Fibroblast of lung (primary cell): ENCODE data around the gene KLHL25. TPM values are rescaled to one million over a fixed set of nuclear protein-coding genes. Genes with fewer than 3 reads are reported as not detected.
"Not testable (repeated sequence)": the region's sequence is repeated elsewhere in the genome, so short reads cannot be mapped to it uniquely, and the experiment has no call there.

Source experiments
- DNase-seq, 2 donors: peaks; one replicate each; pipeline versions ENCODE4 v3.0.0 to v3.0.0-alpha.2; 2010; ENCODE audit warnings: low read depth in 2 of 2
- H2AFZ ChIP-seq: 2 replicates; pipeline ENCODE4 v1.5.1; 2012; ENCODE audit warnings: low read length, control low read depth, inconsistent platforms
- H3K27ac ChIP-seq: 2 replicates; pipeline ENCODE4 v1.5.1; 2011; ENCODE audit warnings: low read length, control low read depth; ENCODE audit not compliant: insufficient read depth
- H3K27me3 ChIP-seq: 2 replicates; pipeline ENCODE4 v1.5.1; 2011; ENCODE audit warnings: mild to moderate bottlenecking, low read length; ENCODE audit not compliant: control insufficient read depth, insufficient read depth
- H3K36me3 ChIP-seq: 2 replicates; pipeline ENCODE4 v1.5.1; 2011; ENCODE audit warnings: low read length; ENCODE audit not compliant: control insufficient read depth, insufficient read depth
- H3K4me1 ChIP-seq: 2 replicates; pipeline ENCODE4 v1.5.1; 2011; ENCODE audit warnings: low read length; ENCODE audit not compliant: control insufficient read depth, insufficient read depth; ENCODE audit errors: extremely low read depth
- H3K4me2 ChIP-seq: 2 replicates; pipeline ENCODE4 v1.5.1; 2011; ENCODE audit warnings: low read length, control low read depth; ENCODE audit not compliant: insufficient read depth; ENCODE audit errors: extremely low read depth
- H3K4me3 ChIP-seq, 4 experiments: fragments of 200-600 bp in 1 of 4; sonication (generic) in 1 of 4; replicated peaks in 1 of 4; 2 replicates each; pipeline ENCODE4 v1.5.1; 2011 to 2016; ENCODE audit warnings: low read length in 4 of 4, low read depth in 3 of 4, mild to moderate bottlenecking in 3 of 4, control low read depth in 2 of 4, inconsistent platforms in 1 of 4, mixed read lengths in 1 of 4; ENCODE audit not compliant: insufficient read depth in 1 of 4; ENCODE audit errors: control extremely low read depth in 1 of 4
- H3K79me2 ChIP-seq: 2 replicates; pipeline ENCODE4 v1.5.1; 2012; ENCODE audit warnings: mild to moderate bottlenecking, low read length, inconsistent platforms; ENCODE audit not compliant: control insufficient read depth, insufficient read depth
- H3K9ac ChIP-seq: 2 replicates; pipeline ENCODE4 v1.5.1; 2011; ENCODE audit warnings: mild to moderate bottlenecking, low read length, control low read depth; ENCODE audit not compliant: insufficient read depth
- H3K9me3 ChIP-seq: 2 replicates; pipeline ENCODE4 v1.5.1; 2012; ENCODE audit warnings: low read depth, low read length; ENCODE audit not compliant: control insufficient read depth, insufficient read depth
- H4K20me1 ChIP-seq: 2 replicates; pipeline ENCODE4 v1.5.1; 2011; ENCODE audit warnings: low read length; ENCODE audit not compliant: control insufficient read depth, insufficient read depth; ENCODE audit errors: extremely low read depth
- EZH2 ChIP-seq: IDR thresholded peaks from 2 replicates; pipeline ENCODE4 v1.5.1; 2012; ENCODE audit warnings: low read length, control low read depth, mild to moderate bottlenecking; ENCODE audit errors: missing control alignments
- polyA plus RNA-seq, 2 donors: library from polyadenylated mRNA; depleted of rRNA in 1 of 2; stranded (reverse) in 1 of 2; unstranded in 1 of 2; fragments of >200 nt; gene quantifications; 2 replicates each; pipeline ENCODE4 v1.2.1, GENCODE V29; 2011 to 2012; ENCODE audit warnings: missing spikeins in 1 of 2
- total RNA-seq: library from RNA; depleted of rRNA; stranded (reverse); fragments of >200 nt; gene quantifications from 2 replicates; pipeline ENCODE4 v1.2.1, GENCODE V29; 2014
- TF ChIP-seq, protein P1 (sequence below), 2 donors: IDR thresholded peaks in 1 of 2; conservative IDR thresholded peaks in 1 of 2; 1 replicate in 1 of 2; 2 replicates in 1 of 2; pipeline ENCODE4 v1.5.1; 2011 to 2012; ENCODE audit warnings: low read length in 2 of 2, control low read depth in 1 of 2, inconsistent platforms in 1 of 2, low read depth in 1 of 2, mild to moderate bottlenecking in 1 of 2

The KLHL25 gene
- total and polyA plus RNA-seq, 2 donors (not counting 1 experiment from before 2014, with no cell fraction given), result 1.4 to 5.4 TPM

DNA sequence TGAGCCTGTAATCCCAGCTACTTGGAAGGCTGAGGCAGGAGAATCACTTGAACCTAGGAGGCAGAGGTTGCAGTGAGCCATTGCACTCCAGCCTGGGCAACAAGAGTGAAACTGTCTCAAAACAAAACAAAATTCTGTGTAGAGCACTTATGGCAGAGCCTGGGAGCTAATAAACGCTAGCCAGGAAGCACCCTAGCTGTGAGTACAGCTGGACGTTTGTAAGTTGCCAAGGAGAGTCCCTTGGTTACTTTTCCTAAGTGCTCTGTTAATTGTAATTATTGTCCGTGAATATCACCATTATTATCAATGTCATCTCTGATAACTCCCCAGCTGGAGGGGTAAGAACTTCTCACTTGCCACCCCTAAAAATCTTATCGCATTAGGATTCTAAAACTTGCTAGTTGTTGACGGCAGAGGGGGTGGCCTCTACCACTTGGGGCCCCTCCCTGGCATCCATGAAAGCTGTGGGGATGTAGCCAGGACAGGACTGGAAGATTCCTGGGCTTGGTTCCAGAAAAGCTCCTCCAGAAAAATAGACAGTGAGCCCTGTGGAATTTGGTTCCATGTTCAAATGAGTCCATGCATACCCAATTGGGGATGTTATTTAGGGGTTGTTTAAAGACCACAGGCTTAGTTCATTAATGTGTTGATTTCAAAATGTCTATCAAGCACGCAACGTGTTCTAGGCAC is 9.9 kb upstream of the KLHL25 start:
- H3K9ac ChIP-seq, result no peak overlapping the region
- no peak overlapping the region for H3K27ac ChIP-seq
- no peak for DNase-seq
- no peaks in the 10 kb centered on the region for H3K79me2 ChIP-seq
- no peaks in the 10 kb centered on the region for H3K9me3 ChIP-seq
- H3K4me1 ChIP-seq, result no peaks in the 10 kb centered on the region
- H3K4me2 ChIP-seq, result no peak overlapping the region
- H2AFZ ChIP-seq, result no peak overlapping the region
- no peaks in the 10 kb centered on the region for H3K36me3 ChIP-seq
- no peak for TF ChIP-seq EZH2
- TF ChIP-seq, protein P1, sequence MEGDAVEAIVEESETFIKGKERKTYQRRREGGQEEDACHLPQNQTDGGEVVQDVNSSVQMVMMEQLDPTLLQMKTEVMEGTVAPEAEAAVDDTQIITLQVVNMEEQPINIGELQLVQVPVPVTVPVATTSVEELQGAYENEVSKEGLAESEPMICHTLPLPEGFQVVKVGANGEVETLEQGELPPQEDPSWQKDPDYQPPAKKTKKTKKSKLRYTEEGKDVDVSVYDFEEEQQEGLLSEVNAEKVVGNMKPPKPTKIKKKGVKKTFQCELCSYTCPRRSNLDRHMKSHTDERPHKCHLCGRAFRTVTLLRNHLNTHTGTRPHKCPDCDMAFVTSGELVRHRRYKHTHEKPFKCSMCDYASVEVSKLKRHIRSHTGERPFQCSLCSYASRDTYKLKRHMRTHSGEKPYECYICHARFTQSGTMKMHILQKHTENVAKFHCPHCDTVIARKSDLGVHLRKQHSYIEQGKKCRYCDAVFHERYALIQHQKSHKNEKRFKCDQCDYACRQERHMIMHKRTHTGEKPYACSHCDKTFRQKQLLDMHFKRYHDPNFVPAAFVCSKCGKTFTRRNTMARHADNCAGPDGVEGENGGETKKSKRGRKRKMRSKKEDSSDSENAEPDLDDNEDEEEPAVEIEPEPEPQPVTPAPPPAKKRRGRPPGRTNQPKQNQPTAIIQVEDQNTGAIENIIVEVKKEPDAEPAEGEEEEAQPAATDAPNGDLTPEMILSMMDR (conservative IDR thresholded peaks at IDR 0.05 in 1 of 2, IDR thresholded peaks at IDR 0.05 in 1 of 2; ENCODE audit: low read depth in 1 of 2, low read length in 2 of 2), result no peak
- H3K27me3 ChIP-seq, result no peaks in the 10 kb centered on the region
- H4K20me1 ChIP-seq, result no peaks in the 10 kb centered on the region
- no peak overlapping the region for H3K4me3 ChIP-seq

DNA sequence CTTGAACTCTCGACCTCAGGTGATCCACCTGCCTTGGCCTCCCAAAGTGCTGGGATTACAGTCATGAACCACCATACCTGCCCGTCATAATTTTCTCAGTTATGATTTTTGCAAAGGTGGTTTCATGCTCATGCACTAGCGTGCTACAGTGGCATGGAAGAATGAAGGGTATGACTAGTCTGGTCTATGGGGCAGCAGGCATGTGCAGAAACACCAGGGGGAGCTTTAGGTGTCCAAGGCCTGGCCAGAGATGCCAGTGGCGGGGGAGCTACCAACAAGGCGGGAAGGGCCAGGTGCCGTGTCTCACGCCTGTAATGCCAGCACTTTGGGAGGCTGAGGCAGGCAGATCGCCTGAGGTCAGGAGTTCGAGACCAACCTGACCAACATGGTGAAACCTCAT is 7.9 kb upstream of the KLHL25 start:
- not testable (repeated sequence) for H3K27me3 ChIP-seq, H3K9me3 ChIP-seq, H3K27ac ChIP-seq, H3K4me3 ChIP-seq, DNase-seq, H3K4me2 ChIP-seq, H3K4me1 ChIP-seq, H3K36me3 ChIP-seq, H3K9ac ChIP-seq, H4K20me1 ChIP-seq, H3K79me2 ChIP-seq, H2AFZ ChIP-seq
- TF ChIP-seq, protein P1 (conservative IDR thresholded peaks at IDR 0.05 in 1 of 2, IDR thresholded peaks at IDR 0.05 in 1 of 2; ENCODE audit: low read depth in 1 of 2, low read length in 2 of 2), result peak in 1 of 2 donors; percentile 22

DNA sequence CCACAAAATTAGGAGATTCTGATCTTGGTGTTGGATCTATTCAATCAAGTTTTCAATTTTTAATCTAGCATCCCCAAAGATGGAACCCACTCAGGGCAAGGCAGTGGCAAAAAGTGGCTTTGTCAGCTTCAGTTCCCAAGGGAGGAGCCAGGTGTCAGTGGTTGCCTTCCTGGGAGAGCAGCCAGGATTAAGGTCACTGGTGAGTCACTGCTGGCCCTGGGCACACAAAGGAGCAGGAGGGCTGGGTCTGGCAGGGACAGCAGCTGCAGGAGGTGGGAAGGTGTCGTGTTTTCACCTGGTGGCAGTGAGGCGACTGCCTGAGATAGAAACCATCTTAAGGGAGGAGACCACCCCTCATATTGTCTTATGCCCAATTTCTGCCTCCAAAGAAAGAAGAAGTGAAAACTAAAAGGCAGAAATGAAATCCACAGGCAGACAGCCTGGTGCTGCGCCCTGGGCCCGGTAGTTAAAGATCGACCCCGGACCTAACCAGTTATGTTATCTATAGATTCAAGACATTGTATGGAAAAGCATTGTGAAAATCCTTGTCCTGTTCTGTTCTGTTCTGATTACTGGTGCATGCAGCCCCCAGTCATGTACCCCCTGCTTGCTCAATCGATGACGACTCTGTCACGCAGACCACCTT is 5.9 kb upstream of the KLHL25 start:
- TF ChIP-seq, protein P1 (conservative IDR thresholded peaks at IDR 0.05 in 1 of 2, IDR thresholded peaks at IDR 0.05 in 1 of 2; ENCODE audit: low read depth in 1 of 2, low read length in 2 of 2), result no peak
- no peak for TF ChIP-seq EZH2
- no peaks in the 10 kb centered on the region for H3K4me1 ChIP-seq
- H2AFZ ChIP-seq, result no peak overlapping the region
- H3K4me2 ChIP-seq, result no peak overlapping the region
- peak; percentile 47 to 66 for DNase-seq
- no peak overlapping the region for H3K4me3 ChIP-seq
- H4K20me1 ChIP-seq, result no peaks in the 10 kb centered on the region
- no peak overlapping the region for H3K9ac ChIP-seq
- no peaks in the 10 kb centered on the region for H3K36me3 ChIP-seq
- H3K9me3 ChIP-seq, result no peaks in the 10 kb centered on the region
- no peaks in the 10 kb centered on the region for H3K79me2 ChIP-seq
- H3K27ac ChIP-seq, result no peak overlapping the region
- peaks cover 6% of the 10 kb centered on the region for H3K27me3 ChIP-seq

DNA sequence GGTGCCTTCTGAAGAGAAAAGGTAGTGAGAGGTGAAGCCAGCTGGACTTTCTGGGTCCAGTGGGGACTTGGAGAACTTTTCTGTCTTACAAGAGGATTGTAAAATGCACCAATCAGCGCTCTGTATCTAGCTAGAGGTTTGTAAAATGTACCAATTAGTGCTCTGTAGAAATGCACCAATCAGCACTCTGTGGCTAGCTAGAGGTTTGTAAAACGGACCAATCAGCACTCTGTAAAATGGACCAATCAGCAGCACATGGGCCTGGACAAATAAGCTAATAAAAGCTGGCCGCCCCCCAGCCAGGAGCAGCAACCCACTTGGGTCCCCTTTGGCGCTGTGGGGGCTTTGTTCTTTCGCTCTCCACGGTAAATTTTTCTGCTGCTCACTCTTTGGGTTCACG is 1.6 kb upstream of the KLHL25 start:
- H3K27ac ChIP-seq, H3K27me3 ChIP-seq, H3K4me2 ChIP-seq, H3K4me1 ChIP-seq, DNase-seq, H3K79me2 ChIP-seq, H3K36me3 ChIP-seq, H3K4me3 ChIP-seq, H4K20me1 ChIP-seq, H3K9me3 ChIP-seq, H2AFZ ChIP-seq, H3K9ac ChIP-seq: not testable (repeated sequence)
